ENCODE measurements around the gene RDH8. TPM values are rescaled to one million over a fixed set of nuclear protein-coding genes. Genes with fewer than 3 reads are reported as not detected.

RDH8 gene
- total RNA-seq, 1 donor from 2014 or later: not detected

DNA sequence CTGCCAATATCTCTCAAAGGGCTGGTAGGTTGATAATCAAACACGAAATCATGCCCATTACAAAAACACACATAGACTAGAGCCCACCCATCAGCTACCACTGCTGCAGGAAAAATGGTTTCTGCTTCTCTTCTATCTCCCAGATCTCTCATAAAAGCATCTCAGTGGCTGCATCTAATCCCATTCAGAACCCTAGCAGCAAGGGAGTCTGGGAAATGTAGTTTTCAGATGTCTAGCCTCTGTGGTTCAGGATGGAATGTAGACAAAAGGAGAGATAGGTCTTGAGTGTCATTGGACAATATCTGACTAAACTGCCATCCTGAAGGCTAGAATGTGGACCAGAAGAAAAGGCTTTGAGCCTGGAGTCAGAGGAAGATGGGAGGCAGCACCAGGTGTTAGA, 32.1 kb downstream of the RDH8 start:
- H3K27me3 ChIP-seq (ENCODE audit: insufficient read depth, low read length): peaks cover 2% of the 10 kb centered on the region
- peaks cover 10% of the 10 kb centered on the region for H3K9me3 Mint-ChIP-seq (ENCODE audit: unreplicated experiment)
- no peak for FAIRE-seq
- H3K9me3 ChIP-seq (ENCODE audit: insufficient read depth, low read depth, low read length): peaks cover 46% of the 10 kb centered on the region
- no peaks in the 10 kb centered on the region for H3K79me2 ChIP-seq (ENCODE audit: insufficient read depth, low read length)
- no peaks in the 10 kb centered on the region for H4K20me1 ChIP-seq (ENCODE audit: insufficient read depth, low read length)
- H3K9ac ChIP-seq (ENCODE audit: low read length): no peak overlapping the region
- no peaks in the 10 kb centered on the region for H3K4me1 Mint-ChIP-seq (ENCODE audit: low read depth, unreplicated experiment)
- H3K4me1 ChIP-seq (ENCODE audit: insufficient read depth, low read length): no peaks in the 10 kb centered on the region
- H3K27ac ChIP-seq (ENCODE audit: low read depth, low read length): no peak overlapping the region
- H3K27ac Mint-ChIP-seq (ENCODE audit: unreplicated experiment): no peak overlapping the region
- H3K4me3 Mint-ChIP-seq (ENCODE audit: unreplicated experiment): no peak overlapping the region
- peaks cover 75% of the 10 kb centered on the region for H3K27me3 Mint-ChIP-seq (ENCODE audit: low read depth, unreplicated experiment)
- H3K36me3 Mint-ChIP-seq (ENCODE audit: low read depth, unreplicated experiment): no peaks in the 10 kb centered on the region
- H3K4me2 ChIP-seq (ENCODE audit: low read length): no peak overlapping the region
- H3K4me3 ChIP-seq (ENCODE audit: insufficient read depth, low read depth, low read length): no peak overlapping the region
- TF ChIP-seq, protein P1, sequence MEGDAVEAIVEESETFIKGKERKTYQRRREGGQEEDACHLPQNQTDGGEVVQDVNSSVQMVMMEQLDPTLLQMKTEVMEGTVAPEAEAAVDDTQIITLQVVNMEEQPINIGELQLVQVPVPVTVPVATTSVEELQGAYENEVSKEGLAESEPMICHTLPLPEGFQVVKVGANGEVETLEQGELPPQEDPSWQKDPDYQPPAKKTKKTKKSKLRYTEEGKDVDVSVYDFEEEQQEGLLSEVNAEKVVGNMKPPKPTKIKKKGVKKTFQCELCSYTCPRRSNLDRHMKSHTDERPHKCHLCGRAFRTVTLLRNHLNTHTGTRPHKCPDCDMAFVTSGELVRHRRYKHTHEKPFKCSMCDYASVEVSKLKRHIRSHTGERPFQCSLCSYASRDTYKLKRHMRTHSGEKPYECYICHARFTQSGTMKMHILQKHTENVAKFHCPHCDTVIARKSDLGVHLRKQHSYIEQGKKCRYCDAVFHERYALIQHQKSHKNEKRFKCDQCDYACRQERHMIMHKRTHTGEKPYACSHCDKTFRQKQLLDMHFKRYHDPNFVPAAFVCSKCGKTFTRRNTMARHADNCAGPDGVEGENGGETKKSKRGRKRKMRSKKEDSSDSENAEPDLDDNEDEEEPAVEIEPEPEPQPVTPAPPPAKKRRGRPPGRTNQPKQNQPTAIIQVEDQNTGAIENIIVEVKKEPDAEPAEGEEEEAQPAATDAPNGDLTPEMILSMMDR (IDR thresholded peaks at IDR 0.05; ENCODE audit: insufficient read depth, low read depth, low read length): no peak
- no peak for TF ChIP-seq EZH2 (IDR thresholded peaks at IDR 0.05; ENCODE audit: insufficient read depth, low read length)
- DNase-seq (ENCODE audit: low read depth): no peak
- no peaks in the 10 kb centered on the region for H3K36me3 ChIP-seq (ENCODE audit: insufficient read depth, low read length)
- H2AFZ ChIP-seq (ENCODE audit: low read depth, low read length): no peak overlapping the region

DNA sequence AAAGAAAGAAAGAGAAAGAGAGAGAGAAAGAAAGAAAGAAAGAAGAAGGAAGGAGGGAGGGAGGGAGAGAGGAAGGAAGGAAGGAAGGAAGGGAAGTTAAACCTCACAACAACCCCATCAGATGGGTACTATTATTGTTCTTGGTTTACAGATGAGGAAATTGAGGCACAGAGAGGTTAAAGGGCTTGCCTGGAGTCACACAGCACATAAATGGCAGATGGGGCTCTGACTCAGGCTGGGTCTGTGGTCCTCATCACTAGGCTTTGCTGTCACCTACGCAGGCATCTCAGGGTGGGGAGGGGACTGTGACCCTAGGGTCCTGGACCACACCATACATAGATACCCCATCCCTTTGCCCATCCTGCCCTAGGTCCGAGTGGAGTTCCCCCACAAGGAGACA, 36.3 kb downstream of the RDH8 start:
- no peak overlapping the region for H2AFZ ChIP-seq (ENCODE audit: low read depth, low read length)
- H3K27ac ChIP-seq (ENCODE audit: low read depth, low read length): no peak overlapping the region
- Mint-ChIP-seq H3K27ac (ENCODE audit: unreplicated experiment) (no peak overlapping the region), H3K4me3 (ENCODE audit: unreplicated experiment) (no peak overlapping the region), H3K36me3 (ENCODE audit: low read depth, unreplicated experiment) (no peaks in the 10 kb centered on the region), H3K27me3 (ENCODE audit: low read depth, unreplicated experiment) (peaks cover 58% of the 10 kb centered on the region), H3K4me1 (ENCODE audit: low read depth, unreplicated experiment) (no peaks in the 10 kb centered on the region), H3K9me3 (ENCODE audit: unreplicated experiment) (peaks cover 4% of the 10 kb centered on the region)
- H3K4me3 ChIP-seq (ENCODE audit: insufficient read depth, low read depth, low read length): no peak overlapping the region
- DNase-seq (ENCODE audit: low read depth): no peak
- H3K9ac ChIP-seq (ENCODE audit: low read length): no peak overlapping the region
- no peak for FAIRE-seq
- H3K9me3 ChIP-seq (ENCODE audit: insufficient read depth, low read depth, low read length): peaks cover 14% of the 10 kb centered on the region
- no peak overlapping the region for H3K4me2 ChIP-seq (ENCODE audit: low read length)
- H3K36me3 ChIP-seq (ENCODE audit: insufficient read depth, low read length): no peaks in the 10 kb centered on the region
- H4K20me1 ChIP-seq (ENCODE audit: insufficient read depth, low read length): no peaks in the 10 kb centered on the region
- TF ChIP-seq EZH2 (IDR thresholded peaks at IDR 0.05; ENCODE audit: insufficient read depth, low read length): no peak
- TF ChIP-seq, protein P1 (IDR thresholded peaks at IDR 0.05; ENCODE audit: insufficient read depth, low read depth, low read length): no peak
- H3K27me3 ChIP-seq (ENCODE audit: insufficient read depth, low read length): no peaks in the 10 kb centered on the region
- no peaks in the 10 kb centered on the region for H3K79me2 ChIP-seq (ENCODE audit: insufficient read depth, low read length)
- no peaks in the 10 kb centered on the region for H3K4me1 ChIP-seq (ENCODE audit: insufficient read depth, low read length)

DNA sequence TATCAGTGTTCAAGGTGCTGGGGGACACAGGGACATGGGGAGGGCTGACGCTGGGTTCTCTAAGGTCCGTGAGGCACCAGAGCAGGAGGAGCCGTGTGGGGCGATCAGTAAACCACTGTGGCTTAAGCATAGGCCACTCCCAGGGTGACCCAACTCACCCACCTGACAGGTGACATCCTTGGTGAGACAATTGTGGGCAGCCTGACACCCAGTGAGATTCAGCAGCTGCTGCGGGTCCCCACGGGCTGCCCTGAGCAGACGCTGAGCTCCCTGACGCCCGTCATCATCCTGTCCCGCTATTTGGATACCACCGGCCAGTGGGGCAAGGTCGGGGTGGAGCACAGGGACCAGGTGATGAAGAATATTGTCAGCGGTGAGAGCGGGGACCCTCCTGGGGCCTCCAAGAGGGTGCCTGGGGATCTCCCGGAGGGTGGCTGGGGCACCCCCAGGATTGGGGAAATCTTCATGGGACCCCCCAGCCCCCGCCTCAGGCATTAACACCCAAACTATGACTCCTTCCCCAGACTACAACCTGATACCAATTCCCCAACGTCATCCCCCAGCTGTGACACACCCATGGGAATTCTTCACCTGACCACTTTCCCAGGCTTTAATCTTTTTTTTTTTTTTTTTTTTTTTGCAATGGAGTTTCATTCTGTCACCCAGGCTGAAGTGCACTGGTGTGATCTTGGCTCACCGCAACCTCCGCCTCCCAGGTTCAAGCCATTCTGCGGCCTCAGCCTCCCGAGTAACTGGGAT, 39.5 kb downstream of the RDH8 start:
- no peak overlapping the region for H3K4me3 ChIP-seq (ENCODE audit: insufficient read depth, low read depth, low read length)
- FAIRE-seq (no peak), DNase-seq (ENCODE audit: low read depth) (no peak)
- Mint-ChIP-seq H3K27me3 (ENCODE audit: low read depth, unreplicated experiment) (peaks cover 59% of the 10 kb centered on the region), H3K4me3 (ENCODE audit: unreplicated experiment) (no peak overlapping the region), H3K36me3 (ENCODE audit: low read depth, unreplicated experiment) (no peaks in the 10 kb centered on the region), H3K27ac (ENCODE audit: unreplicated experiment) (no peak overlapping the region), H3K4me1 (ENCODE audit: low read depth, unreplicated experiment) (no peaks in the 10 kb centered on the region), H3K9me3 (ENCODE audit: unreplicated experiment) (no peaks in the 10 kb centered on the region)
- H3K9ac ChIP-seq (ENCODE audit: low read length): no peak overlapping the region
- TF ChIP-seq, protein P1 (IDR thresholded peaks at IDR 0.05; ENCODE audit: insufficient read depth, low read depth, low read length): no peak
- TF ChIP-seq EZH2 (IDR thresholded peaks at IDR 0.05; ENCODE audit: insufficient read depth, low read length): no peak
- H3K79me2 ChIP-seq (ENCODE audit: insufficient read depth, low read length): no peaks in the 10 kb centered on the region
- no peaks in the 10 kb centered on the region for H3K4me1 ChIP-seq (ENCODE audit: insufficient read depth, low read length)
- H2AFZ ChIP-seq (ENCODE audit: low read depth, low read length): no peak overlapping the region
- no peak overlapping the region for H3K27ac ChIP-seq (ENCODE audit: low read depth, low read length)
- no peak overlapping the region for H3K4me2 ChIP-seq (ENCODE audit: low read length)
- H4K20me1 ChIP-seq (ENCODE audit: insufficient read depth, low read length): no peaks in the 10 kb centered on the region
- H3K9me3 ChIP-seq (ENCODE audit: insufficient read depth, low read depth, low read length): no peaks in the 10 kb centered on the region
- no peaks in the 10 kb centered on the region for H3K36me3 ChIP-seq (ENCODE audit: insufficient read depth, low read length)
- no peaks in the 10 kb centered on the region for H3K27me3 ChIP-seq (ENCODE audit: insufficient read depth, low read length)
